Chondrocyte (in vitro differentiated cells): ENCODE measurements around the gene STAMBP. TPM values are rescaled to one million over a fixed set of nuclear protein-coding genes. Genes with fewer than 3 reads are reported as not detected.

Source experiments
- DNase-seq: peaks from one replicate; pipeline ENCODE4 v3.0.0; 2021; ENCODE audit warnings: mixed read lengths, low spot score
- H3K27ac Mint-ChIP-seq: one replicate; pipeline ENCODE4 v1.8.0; 2021; ENCODE audit warnings: mild to moderate bottlenecking, moderate library complexity, mixed read lengths; ENCODE audit not compliant: unreplicated experiment
- H3K27me3 Mint-ChIP-seq: 2 replicates; pipeline ENCODE4 v1.8.0; 2021; ENCODE audit warnings: low read depth, mixed read lengths
- H3K36me3 Mint-ChIP-seq: 2 replicates; pipeline ENCODE4 v1.8.0; 2021; ENCODE audit warnings: low read depth, mixed read lengths
- H3K4me1 Mint-ChIP-seq: 2 replicates; pipeline ENCODE4 v1.8.0; 2021; ENCODE audit warnings: low read depth, mild to moderate bottlenecking, mixed read lengths
- H3K4me3 Mint-ChIP-seq: one replicate; pipeline ENCODE4 v1.8.0; 2021; ENCODE audit warnings: mild to moderate bottlenecking, moderate library complexity, mixed read lengths; ENCODE audit not compliant: unreplicated experiment
- H3K9me3 Mint-ChIP-seq: 2 replicates; pipeline ENCODE4 v1.8.0; 2021; ENCODE audit warnings: low read depth, mixed read lengths
- total RNA-seq: library from RNA; stranded (reverse); gene quantifications from 3 replicates; pipeline ENCODE4 v1.2.1, GENCODE V29; 2021
- TF ChIP-seq, protein P1 (sequence below): fragments of 200-600 bp; sonication (generic); IDR thresholded peaks from 2 replicates; pipeline ENCODE4 v1.5.0; 2021; ENCODE audit warnings: antibody characterized with exemption, mild to moderate bottlenecking, moderate library complexity

The STAMBP gene
- total RNA-seq, 1 donor from 2014 or later, result 32.1 TPM

- no peak overlapping the region for H3K4me3 Mint-ChIP-seq
- peaks cover 6% of the 10 kb centered on the region for H3K27me3 Mint-ChIP-seq
- H3K9me3 Mint-ChIP-seq, result no peaks in the 10 kb centered on the region
Measured at GRCh38 chr2:73822991-73823390, 5.8 kb upstream of the STAMBP start.

DNA sequence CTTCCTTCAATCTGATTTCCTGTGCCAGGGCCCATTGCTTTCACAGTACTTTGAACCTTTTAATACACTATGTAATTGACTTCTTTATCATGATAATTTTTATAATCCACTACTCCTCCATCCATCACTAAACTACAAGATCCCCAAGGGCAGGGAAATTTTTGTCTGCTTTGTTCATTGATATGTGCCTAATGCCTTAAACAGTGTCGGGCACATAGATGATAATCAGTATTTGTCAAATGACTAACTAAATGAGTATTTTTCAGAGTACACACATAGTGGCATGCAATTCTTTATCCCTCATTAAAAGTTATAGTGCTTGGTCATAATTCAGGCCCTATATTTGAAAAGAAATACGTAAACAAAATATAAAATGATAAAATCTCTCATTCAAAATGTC lies 5.3 kb upstream of the STAMBP start:
- peaks cover 7% of the 10 kb centered on the region for H3K4me1 Mint-ChIP-seq
- H3K9me3 Mint-ChIP-seq, result no peaks in the 10 kb centered on the region
- H3K36me3 Mint-ChIP-seq, result no peaks in the 10 kb centered on the region
- H3K27me3 Mint-ChIP-seq, result peaks cover 6% of the 10 kb centered on the region
- DNase-seq, result no peak
- no peak overlapping the region for H3K27ac Mint-ChIP-seq
- TF ChIP-seq, protein P1, sequence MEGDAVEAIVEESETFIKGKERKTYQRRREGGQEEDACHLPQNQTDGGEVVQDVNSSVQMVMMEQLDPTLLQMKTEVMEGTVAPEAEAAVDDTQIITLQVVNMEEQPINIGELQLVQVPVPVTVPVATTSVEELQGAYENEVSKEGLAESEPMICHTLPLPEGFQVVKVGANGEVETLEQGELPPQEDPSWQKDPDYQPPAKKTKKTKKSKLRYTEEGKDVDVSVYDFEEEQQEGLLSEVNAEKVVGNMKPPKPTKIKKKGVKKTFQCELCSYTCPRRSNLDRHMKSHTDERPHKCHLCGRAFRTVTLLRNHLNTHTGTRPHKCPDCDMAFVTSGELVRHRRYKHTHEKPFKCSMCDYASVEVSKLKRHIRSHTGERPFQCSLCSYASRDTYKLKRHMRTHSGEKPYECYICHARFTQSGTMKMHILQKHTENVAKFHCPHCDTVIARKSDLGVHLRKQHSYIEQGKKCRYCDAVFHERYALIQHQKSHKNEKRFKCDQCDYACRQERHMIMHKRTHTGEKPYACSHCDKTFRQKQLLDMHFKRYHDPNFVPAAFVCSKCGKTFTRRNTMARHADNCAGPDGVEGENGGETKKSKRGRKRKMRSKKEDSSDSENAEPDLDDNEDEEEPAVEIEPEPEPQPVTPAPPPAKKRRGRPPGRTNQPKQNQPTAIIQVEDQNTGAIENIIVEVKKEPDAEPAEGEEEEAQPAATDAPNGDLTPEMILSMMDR, result no peak
- H3K4me3 Mint-ChIP-seq, result no peak overlapping the region

More at GRCh38 chr2:73822991-73823390, 5.8 kb upstream of the STAMBP start:
- TF ChIP-seq, protein P1, result no peak
- H3K36me3 Mint-ChIP-seq, result no peaks in the 10 kb centered on the region
- no peak overlapping the region for H3K27ac Mint-ChIP-seq
- peaks cover 7% of the 10 kb centered on the region for H3K4me1 Mint-ChIP-seq
- DNase-seq, result no peak

DNA sequence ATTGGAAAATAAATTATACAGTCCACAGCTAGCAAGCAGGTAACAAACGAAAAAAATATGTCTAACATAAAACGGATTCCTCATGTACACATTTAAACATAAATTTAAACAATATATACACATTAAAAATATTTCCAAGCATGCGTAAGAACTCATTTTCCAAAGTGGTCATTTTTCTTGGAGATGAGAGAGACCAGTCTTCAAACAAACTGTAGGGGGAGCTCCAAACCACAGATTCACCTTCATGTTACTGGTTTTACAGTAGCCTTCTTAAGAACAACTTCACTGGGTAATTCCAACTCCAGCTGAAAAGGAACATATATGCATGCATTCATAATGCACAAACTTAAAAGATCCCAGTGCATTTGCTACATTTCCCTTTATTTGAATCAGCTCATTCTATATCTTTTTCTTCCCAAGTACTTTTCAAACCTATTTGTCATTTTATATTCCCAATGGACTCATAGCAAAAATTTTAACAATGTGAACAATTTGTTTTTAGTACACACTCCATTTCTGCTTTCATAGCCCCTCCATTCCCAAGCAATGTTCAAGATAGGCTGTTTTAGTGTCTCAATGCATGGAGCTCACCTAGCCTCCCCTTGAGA lies 4.7 kb upstream of the STAMBP start:
- no peak for DNase-seq
- Mint-ChIP-seq H3K36me3 (no peaks in the 10 kb centered on the region), H3K4me1 (peaks cover 11% of the 10 kb centered on the region), H3K27me3 (peaks cover 6% of the 10 kb centered on the region), H3K27ac (no peak overlapping the region), H3K9me3 (no peaks in the 10 kb centered on the region), H3K4me3 (no peak overlapping the region)
- TF ChIP-seq, protein P1, result peak; percentile 98

GRCh38 chr2:73825408-73825807 lies 3.4 kb upstream of the STAMBP start:
- H3K9me3 Mint-ChIP-seq, result no peaks in the 10 kb centered on the region
- H3K4me3 Mint-ChIP-seq, result no peak overlapping the region
- H3K27me3 Mint-ChIP-seq, result peaks cover 6% of the 10 kb centered on the region
- no peak overlapping the region for H3K27ac Mint-ChIP-seq
- H3K36me3 Mint-ChIP-seq, result no peaks in the 10 kb centered on the region
- DNase-seq, result no peak
- TF ChIP-seq, protein P1, result no peak
- H3K4me1 Mint-ChIP-seq, result peaks cover 22% of the 10 kb centered on the region

GRCh38 chr2:73827018-73827417 lies 1.7 kb upstream of the STAMBP start:
- peaks cover 33% of the 10 kb centered on the region for H3K4me1 Mint-ChIP-seq
- H3K27me3 Mint-ChIP-seq, result no peaks in the 10 kb centered on the region
- TF ChIP-seq, protein P1, result peak; percentile 77
- no peak for DNase-seq
- H3K36me3 Mint-ChIP-seq, result no peaks in the 10 kb centered on the region
- H3K9me3 Mint-ChIP-seq, result no peaks in the 10 kb centered on the region
- no peak overlapping the region for H3K27ac Mint-ChIP-seq
- no peak overlapping the region for H3K4me3 Mint-ChIP-seq
